AML-193 (cell line): Measurements from ENCODE around the gene UBE2E1.
A peak's percentile ranks its signal among the peaks of the same experiment; 100 is the strongest.

Experiments used
- DNase-seq, 2 experiments: peaks; one replicate each; lab custom pipeline; 2025; lab: John Stamatoyannopoulos, UW

UBE2E1 gene

GRCh38 chr3:23805633-23806533 is at the start of gene UBE2E1:
TSS of gene UBE2E1 (plus strand) at chr3:23805955. CDS start at chr3:23807270, 1,315 bp downstream.
- DNase-seq: peak; percentile 46 to 72

- no peak for DNase-seq
These were observed 49.4 kb upstream of the UBE2E1 start for GRCh38 chr3:23756206-23756840.

DNA sequence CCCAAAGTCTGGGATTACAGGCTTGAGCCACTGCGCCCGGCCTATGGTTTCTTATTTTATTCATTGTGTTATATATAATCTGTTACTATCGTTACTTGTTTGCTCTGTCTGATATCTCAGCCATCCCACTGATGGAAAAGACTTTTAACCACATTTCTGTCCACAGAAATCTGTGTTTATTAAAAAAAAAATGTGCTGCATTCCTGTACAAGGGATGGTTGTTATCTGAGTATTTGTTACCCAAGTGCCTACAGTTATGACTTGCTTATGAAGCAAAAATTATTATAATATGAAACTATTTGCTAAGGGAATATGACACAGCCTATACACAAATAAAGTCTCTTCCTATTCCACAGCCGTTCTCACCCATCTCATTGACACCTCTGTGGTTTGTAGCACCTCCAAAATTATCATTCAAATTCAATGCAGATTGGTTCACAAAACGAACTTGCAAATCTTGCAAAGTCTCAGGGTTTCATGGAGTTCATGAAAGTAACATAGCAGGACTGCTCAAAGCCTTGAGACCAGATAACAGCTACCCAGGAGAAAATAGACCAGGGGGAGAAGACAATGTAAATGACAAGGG is 47.4 kb upstream of the UBE2E1 start:
- DNase-seq: no peak

DNA sequence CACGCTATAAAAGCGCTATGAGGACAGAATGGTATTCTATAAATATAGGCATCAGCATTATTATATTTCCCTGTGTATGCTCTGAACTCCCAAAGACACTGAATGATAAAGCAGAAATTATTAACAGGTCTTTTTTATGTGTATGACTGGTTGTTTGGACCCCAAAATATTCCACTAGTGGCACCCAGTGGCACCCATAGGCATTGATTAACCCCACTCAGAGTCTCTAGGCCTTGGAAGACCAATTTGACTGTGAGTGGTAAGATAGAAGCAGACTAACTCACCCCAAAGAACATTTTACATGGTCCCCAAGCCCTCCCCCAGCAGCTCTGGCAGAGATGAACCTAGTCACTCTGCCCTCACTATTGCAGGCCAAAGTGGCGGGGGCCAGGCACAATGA is 45.4 kb upstream of the UBE2E1 start:
- DNase-seq: no peak

DNA sequence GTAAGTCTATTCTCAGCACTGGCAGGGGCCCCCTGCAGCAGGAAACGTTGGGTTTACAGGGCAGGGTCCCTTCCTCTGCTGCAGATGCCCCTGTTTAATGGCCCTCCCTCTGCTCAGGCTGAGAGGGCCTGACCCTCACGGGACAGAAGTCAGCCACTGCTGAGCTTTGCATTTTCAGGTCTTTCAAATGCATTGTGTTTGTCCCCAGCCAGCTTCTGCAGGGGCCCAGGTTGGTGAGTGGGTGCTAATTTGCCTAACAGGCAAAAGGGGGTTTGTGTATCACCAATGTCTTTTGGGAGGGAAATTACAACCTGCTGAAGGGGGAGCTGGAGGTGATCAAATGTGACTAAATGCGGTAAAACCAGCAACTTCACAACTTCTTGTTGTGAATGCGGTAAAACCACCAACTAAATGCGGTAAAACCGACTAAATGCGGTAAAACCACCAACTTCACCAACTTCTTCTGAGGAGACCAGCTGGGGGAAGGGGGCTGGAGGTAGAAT is 44.8 kb upstream of the UBE2E1 start:
- no peak for DNase-seq

DNA sequence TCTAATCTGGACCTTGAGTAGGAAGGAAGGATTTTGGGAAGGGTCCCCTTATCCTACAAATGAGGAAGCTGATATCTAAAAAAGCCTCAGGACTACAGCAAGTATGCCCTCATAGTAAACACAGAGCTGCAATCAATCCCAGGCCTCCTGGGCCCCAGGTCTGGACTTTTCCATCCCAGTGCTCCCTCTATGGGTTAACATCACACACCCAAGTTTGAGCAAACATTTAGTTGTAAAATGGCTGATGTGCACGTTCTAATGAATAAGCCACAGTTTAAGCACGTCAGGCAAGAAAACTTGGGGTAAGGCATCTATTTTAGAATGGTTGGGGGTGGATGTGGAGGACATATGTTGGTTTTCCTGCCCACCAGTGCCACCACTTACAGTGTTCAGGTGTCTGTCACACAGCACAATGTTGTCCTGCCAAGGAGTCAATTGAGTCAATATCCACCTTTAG is 44.3 kb upstream of the UBE2E1 start:
- DNase-seq: peak; percentile 2 to 7

GRCh38 chr3:23762214-23762613 is 43.5 kb upstream of the UBE2E1 start:
- DNase-seq: no peak

- DNase-seq: no peak
These were observed 42.8 kb upstream of the UBE2E1 start for GRCh38 chr3:23762759-23763477.

GRCh38 chr3:23764407-23764806 is 41.3 kb upstream of the UBE2E1 start:
- DNase-seq: no peak

- no peak for DNase-seq
These were observed 38.2 kb upstream of the UBE2E1 start for GRCh38 chr3:23767546-23767945.

- DNase-seq: no peak
These were observed 30.4 kb upstream of the UBE2E1 start for GRCh38 chr3:23775254-23775909.

DNA sequence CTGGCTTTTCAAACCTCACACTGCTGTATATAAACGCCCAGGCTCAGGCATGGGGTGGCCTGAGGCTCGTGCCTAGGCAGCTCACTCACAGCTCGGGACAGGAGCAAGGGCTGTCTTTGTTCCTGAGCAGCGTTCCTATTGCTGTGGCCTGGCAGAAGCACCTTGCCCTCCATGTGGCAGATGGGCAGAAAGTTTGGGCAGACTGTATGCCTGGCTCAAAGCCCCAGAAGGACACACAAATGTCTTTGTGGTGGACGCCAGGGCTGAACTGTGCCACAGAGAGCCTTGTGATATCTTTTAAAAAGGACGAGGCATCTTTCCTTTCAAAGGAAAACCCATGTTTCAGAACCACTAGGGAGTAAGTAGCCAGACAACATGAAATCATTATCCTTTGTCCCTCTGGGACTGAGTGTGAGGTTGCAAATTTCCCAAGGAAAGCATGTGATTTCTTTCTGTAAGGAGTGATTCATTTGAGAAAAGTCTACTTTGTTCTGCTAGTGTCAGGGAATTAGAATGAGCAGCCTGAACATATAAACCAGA is 29.3 kb upstream of the UBE2E1 start:
- no peak for DNase-seq

GRCh38 chr3:23778446-23778845 is 27.3 kb upstream of the UBE2E1 start:
- DNase-seq: no peak

- DNase-seq: no peak
These were observed 25.9 kb upstream of the UBE2E1 start for GRCh38 chr3:23779841-23780240.

- no peak for DNase-seq
These were observed 24.7 kb upstream of the UBE2E1 start for GRCh38 chr3:23781051-23781450.

- DNase-seq: no peak
These were observed 23.9 kb upstream of the UBE2E1 start for GRCh38 chr3:23781871-23782270.

GRCh38 chr3:23785097-23785645 is 20.6 kb upstream of the UBE2E1 start:
- no peak for DNase-seq

DNA sequence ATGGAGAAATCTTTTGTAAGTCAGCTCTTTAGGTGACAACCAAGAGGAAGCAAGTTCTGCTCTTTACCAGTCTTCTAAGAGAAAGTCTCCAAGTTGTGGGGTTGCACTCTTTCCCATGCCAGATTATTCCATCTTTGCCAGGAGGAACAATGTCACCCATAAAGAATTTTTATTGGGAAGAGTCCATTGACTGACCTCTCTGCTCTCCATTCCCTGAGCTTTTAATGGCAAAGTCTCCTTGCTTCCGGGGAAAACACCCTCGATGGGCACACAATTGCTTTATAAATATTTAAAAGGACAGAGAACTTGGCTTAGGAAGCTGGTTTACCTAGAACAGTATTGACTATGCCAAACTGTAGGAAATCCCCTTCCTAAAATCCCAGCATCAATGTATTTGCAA is 19.9 kb upstream of the UBE2E1 start:
- DNase-seq: no peak

DNA sequence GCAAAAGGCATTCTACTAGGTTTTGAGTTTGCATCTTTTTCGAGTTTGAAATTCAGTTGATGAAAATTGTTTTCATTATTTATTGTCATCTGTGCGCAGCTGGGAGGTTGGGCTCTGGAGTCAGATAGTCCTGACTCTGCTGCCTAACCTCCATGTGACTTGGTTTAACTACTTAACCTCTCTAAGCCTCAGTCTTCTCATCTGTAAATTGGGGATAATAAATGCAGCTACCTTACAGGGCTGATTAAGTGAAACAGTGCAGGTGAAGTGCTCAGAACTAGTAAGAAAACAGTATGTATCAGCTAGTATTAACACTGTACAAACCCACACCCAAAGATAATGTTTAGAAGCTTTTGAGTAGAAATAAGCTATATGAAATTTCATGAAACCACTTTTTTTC is 14.1 kb upstream of the UBE2E1 start:
- DNase-seq: no peak

DNA sequence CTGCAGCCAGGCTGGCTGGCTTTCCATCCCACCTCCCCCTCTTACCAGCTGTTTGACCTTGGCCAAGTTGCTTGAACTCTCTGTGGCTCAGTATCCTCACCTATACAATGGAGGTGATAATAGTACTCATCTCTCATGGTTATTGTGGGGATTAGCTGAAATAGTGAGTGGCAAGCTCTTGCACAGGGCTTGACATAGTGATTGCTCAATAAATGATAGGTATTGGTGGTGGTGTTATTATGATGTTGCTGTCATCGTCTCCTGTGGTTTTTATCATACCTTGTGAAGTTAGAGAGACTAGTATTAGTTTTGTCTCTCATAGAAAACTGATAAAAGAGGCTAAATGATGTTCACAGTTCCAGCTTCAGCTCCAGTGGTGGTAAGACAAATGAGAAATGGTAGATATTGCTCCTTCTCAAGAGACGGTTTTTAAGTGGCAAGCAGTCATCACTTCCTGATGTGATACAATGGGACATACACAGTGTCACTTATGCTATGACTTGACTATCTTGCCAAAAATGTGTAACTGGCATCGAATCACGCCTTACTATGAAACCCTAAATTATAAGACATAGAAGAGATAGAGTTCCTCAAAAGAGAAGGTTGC is 12.1 kb upstream of the UBE2E1 start:
- no peak for DNase-seq

DNA sequence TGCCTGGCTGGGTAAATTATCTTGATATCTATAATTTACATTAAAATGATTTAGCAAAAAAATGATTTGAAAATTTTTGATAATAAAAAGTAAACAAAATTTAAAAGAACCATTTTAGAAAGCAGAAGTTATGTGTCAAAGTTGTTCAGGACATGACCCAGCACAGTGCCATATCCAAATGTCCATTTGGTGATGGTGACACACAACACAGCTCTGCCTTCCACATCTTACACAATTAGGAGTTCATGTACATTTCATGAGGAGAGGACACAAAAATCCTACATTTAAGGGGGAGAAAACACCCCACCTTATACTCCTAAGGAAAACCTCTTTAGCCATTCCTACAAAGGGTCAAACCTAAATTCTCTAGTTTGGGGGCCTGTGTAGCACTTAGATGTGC is 10.7 kb upstream of the UBE2E1 start:
- DNase-seq: no peak
